Keratinocyte (primary cell): ENCODE results near the gene WNT8A. TPM values are rescaled to one million over a fixed set of nuclear protein-coding genes. Genes with fewer than 3 reads are reported as not detected.

Experiments used
- DNase-seq: peaks from one replicate; pipeline ENCODE4 v3.0.0-alpha.2; 2011; ENCODE audit warnings: low read depth, missing footprints, low spot score
- FAIRE-seq: peaks from 2 replicates; lab custom pipeline; 2011; peaks lifted over from hg19 to GRCh38; lab: Jason Lieb, UNC
- H2AFZ ChIP-seq: 2 replicates; pipeline ENCODE4 v1.6.0; 2012; ENCODE audit warnings: low read length, control low read depth, inconsistent platforms; ENCODE audit not compliant: control insufficient read depth
- H3K27ac ChIP-seq: 2 replicates; pipeline ENCODE4 v1.5.1; 2011; ENCODE audit warnings: low read length; ENCODE audit not compliant: control insufficient read depth, insufficient read depth
- H3K27me3 ChIP-seq: 3 replicates; pipeline ENCODE4 v1.6.0; 2011; ENCODE audit warnings: low read length; ENCODE audit not compliant: control insufficient read depth, insufficient read depth; ENCODE audit errors: extremely low read depth
- H3K36me3 ChIP-seq, 2 experiments: 2 replicates in 1 of 2; 3 replicates in 1 of 2; pipeline ENCODE4 v1.5.1; 2011; ENCODE audit warnings: low read length in 2 of 2, mild to moderate bottlenecking in 1 of 2; ENCODE audit not compliant: control insufficient read depth in 2 of 2, insufficient read depth in 2 of 2; ENCODE audit errors: extremely low read depth in 1 of 2
- H3K4me1 ChIP-seq: 3 replicates; pipeline ENCODE4 v1.5.1; 2011; ENCODE audit warnings: low read length; ENCODE audit not compliant: control insufficient read depth, insufficient read depth; ENCODE audit errors: extremely low read depth
- H3K4me2 ChIP-seq: 3 replicates; pipeline ENCODE4 v1.6.0; 2011; ENCODE audit warnings: low read depth, low read length; ENCODE audit not compliant: control insufficient read depth, insufficient read depth; ENCODE audit errors: extremely low read depth
- H3K4me3 ChIP-seq, 3 experiments: fragments of 200-600 bp in 1 of 3; sonication (generic) in 1 of 3; 2 replicates in 2 of 3; 3 replicates in 1 of 3; pipeline ENCODE4 v1.5.1; 2011 to 2016; ENCODE audit warnings: low read length in 3 of 3, mild to moderate bottlenecking in 3 of 3, control low read depth in 2 of 3, inconsistent platforms in 1 of 3, low read depth in 1 of 3, mixed read lengths in 1 of 3, mixed run types in 1 of 3, moderate library complexity in 1 of 3; ENCODE audit not compliant: control insufficient read depth in 2 of 3, insufficient read depth in 2 of 3; ENCODE audit errors: extremely low read depth in 1 of 3
- H3K79me2 ChIP-seq: 2 replicates; pipeline ENCODE4 v1.6.0; 2012; ENCODE audit warnings: low read length; ENCODE audit not compliant: control insufficient read depth, insufficient read depth
- H3K9ac ChIP-seq: 3 replicates; pipeline ENCODE4 v1.6.0; 2011; ENCODE audit warnings: low read length; ENCODE audit not compliant: control insufficient read depth, insufficient read depth; ENCODE audit errors: extremely low read depth
- H3K9me1 ChIP-seq: 3 replicates; pipeline ENCODE4 v1.6.0; 2011; ENCODE audit warnings: low read length; ENCODE audit not compliant: control insufficient read depth, insufficient read depth; ENCODE audit errors: extremely low read depth
- H3K9me3 ChIP-seq: 2 replicates; pipeline ENCODE4 v1.5.1; 2012; ENCODE audit warnings: low read depth, low read length; ENCODE audit not compliant: control insufficient read depth
- H4K20me1 ChIP-seq: 3 replicates; pipeline ENCODE4 v1.6.0; 2011; ENCODE audit warnings: low read length; ENCODE audit not compliant: control insufficient read depth, insufficient read depth; ENCODE audit errors: extremely low read depth
- CTCF ChIP-seq, 3 experiments: IDR thresholded peaks in 1 of 3; conservative IDR thresholded peaks in 1 of 3; optimal IDR thresholded peaks in 1 of 3; 2 replicates in 2 of 3; 3 replicates in 1 of 3; pipeline versions ENCODE3 to v1.5.1; 2011; ENCODE audit warnings: low read length in 3 of 3, mild to moderate bottlenecking in 3 of 3, moderate library complexity in 2 of 3, control low read depth in 1 of 3, inconsistent platforms in 1 of 3; ENCODE audit not compliant: insufficient read depth in 2 of 3; ENCODE audit errors: extremely low read depth in 1 of 3
- EZH2 ChIP-seq: IDR thresholded peaks from one replicate; pipeline ENCODE4 v1.6.1; 2012; ENCODE audit warnings: inconsistent platforms, mild to moderate bottlenecking, low read length, moderate library complexity
- dilution Hi-C: fragments of 300-500 bp; cut with MboI; formaldehyde crosslinking; loops from one replicate; pipeline ENCODE4 v1.7.0; 2020; ENCODE audit warnings: low sequenced_read_pairs; ENCODE audit not compliant: extremely low pct_ligation_motif_present
- polyA plus RNA-seq, 5 experiments: library from polyadenylated mRNA; depleted of rRNA in 3 of 5; stranded (reverse) in 3 of 5; stranded (forward) in 1 of 5; unstranded in 1 of 5; fragments of >200 nt; gene quantifications; 1 replicate in 1 of 5; 2 replicates in 3 of 5; 3 replicates in 1 of 5; pipeline versions ENCODE4 v1.2.1 to v1.2.3, GENCODE V29; 2011 to 2012; ENCODE audit warnings: missing spikeins in 2 of 5, low read depth in 1 of 5, low replicate concordance in 1 of 5

WNT8A gene
- polyA plus RNA-seq, 1 donor (not counting 4 experiments of a cell fraction or from before 2014, with no cell fraction given), result not detected

DNA sequence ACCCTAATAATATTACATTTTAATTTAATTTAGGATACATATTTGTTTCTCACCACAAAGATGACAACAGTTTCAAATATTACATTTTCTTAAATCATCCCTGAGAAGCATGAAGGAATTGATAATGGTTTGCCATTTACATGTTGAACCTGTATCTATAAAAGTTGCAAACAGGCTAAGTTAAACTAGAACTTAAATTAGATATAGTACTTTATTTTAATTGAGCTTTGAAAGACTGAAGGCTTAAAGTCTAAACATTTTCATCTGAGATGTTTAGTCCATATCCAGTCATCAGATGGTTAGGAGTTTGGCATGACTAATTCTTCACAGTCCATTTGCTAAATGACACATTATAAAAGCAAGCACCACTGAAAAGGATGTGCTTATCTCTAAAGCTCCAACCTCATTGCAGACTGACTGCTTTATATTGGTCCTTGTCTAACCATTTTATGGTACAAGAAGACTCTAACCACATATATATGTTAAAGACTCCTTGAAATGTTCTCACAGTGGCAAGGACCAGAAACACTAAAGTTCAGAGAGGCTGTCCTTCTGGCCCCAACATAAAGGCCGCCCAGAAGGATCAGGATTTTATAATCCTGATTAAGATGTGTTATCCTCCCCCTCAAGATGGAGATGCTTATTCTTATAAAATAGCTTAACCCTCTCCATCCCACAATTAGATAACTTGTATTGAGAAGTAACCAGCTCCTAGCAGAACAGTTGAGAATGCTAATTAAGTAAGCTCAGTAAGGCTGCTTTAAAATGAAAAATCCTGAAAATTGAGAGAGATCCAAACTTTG is 25.8 kb downstream of the WNT8A start:
- Histone ChIP-seq H2AFZ (no peak overlapping the region), H3K9me3 (no peaks in the 10 kb centered on the region), H3K9ac (no peak overlapping the region), H3K79me2 (no peaks in the 10 kb centered on the region), H4K20me1 (no peaks in the 10 kb centered on the region), H3K4me2 (no peak overlapping the region), H3K4me3 (no peak overlapping the region), H3K36me3 (no peaks in the 10 kb centered on the region), H3K27ac (no peak overlapping the region), H3K4me1 (no peaks in the 10 kb centered on the region), H3K9me1 (no peaks in the 10 kb centered on the region), H3K27me3 (no peaks in the 10 kb centered on the region)
- dilution Hi-C loops, result no loop called here
- TF ChIP-seq EZH2, result no peak
- no peak for TF ChIP-seq CTCF (optimal IDR thresholded peaks at IDR 0.05 in 1 of 3, IDR thresholded peaks at IDR 0.05 in 1 of 3, conservative IDR thresholded peaks at IDR 0.05 in 1 of 3; ENCODE audit: extremely low read depth in 1 of 3, insufficient read depth in 2 of 3, low read length in 3 of 3)
- DNase-seq (no peak), FAIRE-seq (no peak)

DNA sequence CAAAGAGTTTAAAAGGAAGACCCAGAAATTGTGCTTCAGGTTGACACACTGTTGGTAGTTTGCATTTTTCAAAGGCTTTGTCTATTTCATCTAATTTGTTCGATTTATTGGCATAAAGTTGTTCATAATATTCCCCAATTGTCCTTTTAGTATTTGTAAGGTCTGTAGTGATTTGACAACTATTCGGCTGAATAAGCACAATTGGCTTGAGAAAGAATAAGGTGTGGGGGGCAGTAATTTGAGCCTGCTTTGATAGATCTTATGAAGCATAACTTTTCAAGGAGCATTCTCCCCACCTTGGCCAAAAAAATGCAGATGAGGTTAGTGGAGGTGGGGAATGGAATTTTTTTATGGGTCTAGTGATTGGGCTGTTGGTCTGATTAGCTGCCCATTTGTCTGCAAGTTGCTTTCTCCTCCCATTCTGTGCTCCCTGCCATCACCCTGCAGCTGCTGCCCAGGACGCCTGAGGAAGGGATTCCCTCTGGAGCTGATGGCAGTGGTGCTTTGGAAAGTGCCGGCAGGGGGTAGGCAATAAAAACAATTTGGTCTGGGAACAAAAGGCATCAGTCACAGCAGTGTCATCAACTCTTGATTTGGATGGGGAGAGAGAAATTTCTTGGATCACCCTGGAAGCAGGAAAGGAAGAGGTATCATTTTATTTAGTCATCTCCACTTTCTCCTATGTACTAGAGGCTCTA is 26.6 kb downstream of the WNT8A start:
- Histone ChIP-seq H3K27ac (no peak overlapping the region), H3K9ac (no peak overlapping the region), H3K9me3 (no peaks in the 10 kb centered on the region), H3K36me3 (no peaks in the 10 kb centered on the region), H3K4me1 (no peaks in the 10 kb centered on the region), H3K27me3 (no peaks in the 10 kb centered on the region), H2AFZ (no peak overlapping the region), H3K9me1 (no peaks in the 10 kb centered on the region), H3K4me3 (no peak overlapping the region), H3K4me2 (no peak overlapping the region), H3K79me2 (no peaks in the 10 kb centered on the region), H4K20me1 (no peaks in the 10 kb centered on the region)
- dilution Hi-C loops, result no loop called here
- TF ChIP-seq CTCF (optimal IDR thresholded peaks at IDR 0.05 in 1 of 3, IDR thresholded peaks at IDR 0.05 in 1 of 3, conservative IDR thresholded peaks at IDR 0.05 in 1 of 3; ENCODE audit: extremely low read depth in 1 of 3, insufficient read depth in 2 of 3, low read length in 3 of 3), result no peak
- TF ChIP-seq EZH2, result no peak
- no peak for FAIRE-seq
- DNase-seq, result no peak
